ENCODE data around the gene HOXA9.

Gene HOXA9

GRCh38 chr7:27141137-27141922 lies 24.0 kb downstream of the HOXA9 start:
- no peak for DNase-seq

- DNase-seq: no peak
These were observed 25.0 kb downstream of the HOXA9 start for GRCh38 chr7:27140126-27140857.

GRCh38 chr7:27139334-27140125 lies 25.8 kb downstream of the HOXA9 start:
- DNase-seq: no peak

GRCh38 chr7:27138985-27139333 lies 26.4 kb downstream of the HOXA9 start:
- DNase-seq: no peak

- no peak for DNase-seq
These were observed 26.9 kb downstream of the HOXA9 start for GRCh38 chr7:27138472-27138871.

- DNase-seq: no peak
These were observed 27.6 kb downstream of the HOXA9 start for GRCh38 chr7:27137640-27138315.

- no peak for DNase-seq
These were observed 30.9 kb downstream of the HOXA9 start for GRCh38 chr7:27134392-27134791.

- no peak for DNase-seq
These were observed 31.7 kb downstream of the HOXA9 start for GRCh38 chr7:27133409-27134231.

- no peak for DNase-seq
These were observed 32.4 kb downstream of the HOXA9 start for GRCh38 chr7:27132978-27133377.

GRCh38 chr7:27132214-27132613 lies 33.1 kb downstream of the HOXA9 start:
- no peak for DNase-seq

GRCh38 chr7:27131390-27131819 lies 33.9 kb downstream of the HOXA9 start:
- no peak for DNase-seq

- DNase-seq: no peak
These were observed 34.6 kb downstream of the HOXA9 start, which contains the start of gene HOXA4 for GRCh38 chr7:27130540-27131389. Gene HOXA4, minus strand, starts transcription at chr7:27130757. Its CDS starts 24 bp downstream, at chr7:27130733.

GRCh38 chr7:27129729-27130539 lies 35.4 kb downstream of the HOXA9 start:
- DNase-seq: no peak

- no peak for DNase-seq
These were observed 36.3 kb downstream of the HOXA9 start for GRCh38 chr7:27128776-27129728.

- no peak for DNase-seq
These were observed 37.3 kb downstream of the HOXA9 start for GRCh38 chr7:27128034-27128433.

GRCh38 chr7:27126596-27127327 lies 38.6 kb downstream of the HOXA9 start:
- no peak for DNase-seq

- DNase-seq: no peak
These were observed 39.3 kb downstream of the HOXA9 start for GRCh38 chr7:27125986-27126394.

All from 8988T (cell line).